IPS-18a (cell line): ENCODE measurements around the gene RPE65.
"Not testable (repeated sequence)": the region's sequence is repeated elsewhere in the genome, so short reads cannot be mapped to it uniquely, and the experiment has no call there.

Experiments
- H3K27ac ChIP-seq: one replicate; pipeline ENCODE4 v1.5.1; 2013; ENCODE audit warnings: low read length
- H3K27me3 ChIP-seq: one replicate; pipeline ENCODE4 v1.6.1; 2013; ENCODE audit warnings: mild to moderate bottlenecking, low read length; ENCODE audit not compliant: control insufficient read depth, insufficient read depth
- H3K36me3 ChIP-seq: one replicate; pipeline ENCODE4 v1.6.1; 2013; ENCODE audit warnings: low read depth, low read length; ENCODE audit not compliant: control insufficient read depth
- H3K4me1 ChIP-seq: one replicate; pipeline ENCODE4 v1.6.1; 2013; ENCODE audit warnings: low read depth, low read length; ENCODE audit not compliant: control insufficient read depth
- H3K4me3 ChIP-seq: one replicate; pipeline ENCODE4 v1.5.1; 2013; ENCODE audit warnings: low read length
- H3K9ac ChIP-seq: one replicate; pipeline ENCODE4 v1.6.1; 2013; ENCODE audit warnings: mild to moderate bottlenecking, low read length, moderate library complexity
- H3K9me3 ChIP-seq: one replicate; pipeline ENCODE4 v1.6.1; 2013; ENCODE audit warnings: low read depth, low read length; ENCODE audit not compliant: control insufficient read depth

The RPE65 gene

GRCh38 chr1:68395575-68395974, 54.2 kb downstream of the RPE65 start:
- not testable (repeated sequence) for H3K4me1 ChIP-seq, H3K9me3 ChIP-seq, H3K4me3 ChIP-seq, H3K27ac ChIP-seq, H3K36me3 ChIP-seq, H3K27me3 ChIP-seq, H3K9ac ChIP-seq

DNA sequence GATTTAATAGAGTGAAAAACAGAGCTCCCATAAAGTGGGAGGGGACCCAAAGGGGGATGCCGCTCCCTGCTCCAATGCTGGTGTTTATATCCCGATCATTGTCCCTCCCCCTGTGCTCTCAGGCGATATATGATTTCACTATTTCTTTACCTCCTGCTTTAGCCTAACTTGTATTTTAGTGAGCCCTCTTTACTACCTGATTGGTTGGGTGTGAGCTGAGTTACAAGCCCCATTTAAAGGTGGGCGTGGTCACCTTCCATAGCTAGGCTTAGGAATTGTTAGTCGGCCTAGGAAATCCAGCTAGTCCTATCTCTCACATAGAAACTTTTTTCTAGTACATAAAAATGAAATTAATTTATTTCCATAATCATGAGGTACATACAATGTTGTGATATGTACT, 57.3 kb downstream of the RPE65 start:
- H3K27ac ChIP-seq, H3K4me3 ChIP-seq, H3K9ac ChIP-seq, H3K27me3 ChIP-seq, H3K9me3 ChIP-seq, H3K36me3 ChIP-seq, H3K4me1 ChIP-seq: not testable (repeated sequence)

GRCh38 chr1:68385798-68386524, 63.8 kb downstream of the RPE65 start:
- H3K27ac ChIP-seq, H3K9me3 ChIP-seq, H3K9ac ChIP-seq: not testable (repeated sequence)

GRCh38 chr1:68384872-68385411, 64.8 kb downstream of the RPE65 start:
- Histone ChIP-seq H3K27me3 (no peaks in the 10 kb centered on the region), H3K36me3 (no peaks in the 10 kb centered on the region), H3K27ac (no peak overlapping the region), H3K4me3 (no peak overlapping the region), H3K9me3 (no peaks in the 10 kb centered on the region), H3K4me1 (peaks cover 4% of the 10 kb centered on the region), H3K9ac (no peak overlapping the region)

More at GRCh38 chr1:68385798-68386524, 63.8 kb downstream of the RPE65 start:
- not testable (repeated sequence) for H3K27me3 ChIP-seq, H3K36me3 ChIP-seq, H3K4me1 ChIP-seq, H3K4me3 ChIP-seq

GRCh38 chr1:68384321-68384813, 65.4 kb downstream of the RPE65 start:
- H3K4me1 ChIP-seq: peaks cover 4% of the 10 kb centered on the region
- H3K27me3 ChIP-seq: no peaks in the 10 kb centered on the region
- H3K4me3 ChIP-seq: no peak overlapping the region
- H3K36me3 ChIP-seq: no peaks in the 10 kb centered on the region
- H3K27ac ChIP-seq: no peak overlapping the region
- no peak overlapping the region for H3K9ac ChIP-seq
- no peaks in the 10 kb centered on the region for H3K9me3 ChIP-seq

- no peak overlapping the region for H3K4me3 ChIP-seq
Observed at GRCh38 chr1:68383092-68383491, 66.7 kb downstream of the RPE65 start.

DNA sequence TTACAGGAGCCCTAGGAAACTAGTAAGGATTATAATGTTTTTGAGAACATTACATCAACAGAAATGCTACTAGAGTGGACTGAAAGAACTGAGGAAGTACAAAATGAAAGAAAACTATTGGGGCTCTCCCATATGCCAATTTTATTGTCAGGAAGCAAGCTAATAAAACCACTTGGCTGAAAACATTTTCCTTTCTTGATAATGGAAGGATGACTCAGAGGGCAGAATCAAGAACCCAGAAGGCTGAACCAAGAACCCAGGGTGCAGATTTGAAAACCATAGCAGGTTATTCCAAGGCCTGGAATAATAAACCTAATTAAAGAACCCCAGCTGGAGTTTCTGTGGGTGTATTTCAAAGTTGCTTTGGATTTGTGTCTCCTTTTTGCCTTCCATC, 70.7 kb downstream of the RPE65 start:
- H3K9ac ChIP-seq: no peak overlapping the region
- H3K4me1 ChIP-seq: no peaks in the 10 kb centered on the region
- no peak overlapping the region for H3K4me3 ChIP-seq
- no peaks in the 10 kb centered on the region for H3K9me3 ChIP-seq
- H3K27me3 ChIP-seq: no peaks in the 10 kb centered on the region
- no peaks in the 10 kb centered on the region for H3K36me3 ChIP-seq
- H3K27ac ChIP-seq: no peak overlapping the region

More at GRCh38 chr1:68383092-68383491, 66.7 kb downstream of the RPE65 start:
- no peaks in the 10 kb centered on the region for H3K27me3 ChIP-seq
- no peaks in the 10 kb centered on the region for H3K36me3 ChIP-seq
- H3K9me3 ChIP-seq: no peaks in the 10 kb centered on the region
- no peak overlapping the region for H3K9ac ChIP-seq
- H3K4me1 ChIP-seq: peaks cover 4% of the 10 kb centered on the region
- no peak overlapping the region for H3K27ac ChIP-seq
